HT-29 (cell line): Measurements from ENCODE around the gene SENP6. TPM values are rescaled to one million over a fixed set of nuclear protein-coding genes. Genes with fewer than 3 reads are reported as not detected.
"Not testable (repeated sequence)": the region's sequence is repeated elsewhere in the genome, so short reads cannot be mapped to it uniquely, and the experiment has no call there.

ENCODE experiments used
- DNase-seq: peaks from one replicate; pipeline ENCODE4 v3.0.0-alpha.2; 2015; ENCODE audit warnings: low spot score
- total RNA-seq: library from RNA; depleted of rRNA; stranded (reverse); fragments of >200 nt; shearing (Covaris generic); gene quantifications from 2 replicates; pipeline ENCODE4 v1.2.3, GENCODE V29; 2014

SENP6 gene
- total RNA-seq, 1 experiment from 2014 or later, result 39.9 TPM

- DNase-seq, result no peak
These were observed 64.9 kb downstream of the SENP6 start for GRCh38 chr6:75666592-75666991.

GRCh38 chr6:75673884-75674283 is 72.2 kb downstream of the SENP6 start:
- DNase-seq, result no peak

- DNase-seq, result no peak
These were observed 74.7 kb downstream of the SENP6 start for GRCh38 chr6:75676377-75676776.

- DNase-seq, result not testable (repeated sequence)
These were observed 80.9 kb downstream of the SENP6 start for GRCh38 chr6:75682548-75682947.

GRCh38 chr6:75683005-75683404 is 81.3 kb downstream of the SENP6 start:
- not testable (repeated sequence) for DNase-seq

GRCh38 chr6:75687535-75687934 is 85.9 kb downstream of the SENP6 start:
- not testable (repeated sequence) for DNase-seq

GRCh38 chr6:75687937-75688336 is 86.3 kb downstream of the SENP6 start:
- not testable (repeated sequence) for DNase-seq

- no peak for DNase-seq
These were observed 87.9 kb downstream of the SENP6 start for GRCh38 chr6:75689576-75689975.

- no peak for DNase-seq
These were observed 89.3 kb downstream of the SENP6 start for GRCh38 chr6:75691012-75691411.

- DNase-seq, result peak; percentile 22
These were observed 91.9 kb downstream of the SENP6 start for GRCh38 chr6:75693534-75693933.

GRCh38 chr6:75694406-75694805 is 92.7 kb downstream of the SENP6 start:
- DNase-seq, result no peak

GRCh38 chr6:75708334-75708733 is 106.7 kb downstream of the SENP6 start:
- DNase-seq, result not testable (repeated sequence)

GRCh38 chr6:75711173-75711572 is 109.5 kb downstream of the SENP6 start:
- no peak for DNase-seq

GRCh38 chr6:75719133-75719532 is 117.5 kb downstream of the SENP6 start:
- no peak for DNase-seq

GRCh38 chr6:75723382-75723781 is 121.7 kb downstream of the SENP6 start:
- DNase-seq, result no peak

- DNase-seq, result no peak
These were observed 125.5 kb downstream of the SENP6 start for GRCh38 chr6:75727206-75727605.

GRCh38 chr6:75731029-75731428 is 129.3 kb downstream of the SENP6 start:
- DNase-seq, result not testable (repeated sequence)

GRCh38 chr6:75735491-75736186 is 134.0 kb downstream of the SENP6 start:
- DNase-seq, result peak; percentile 93

GRCh38 chr6:75743971-75744370 is 142.3 kb downstream of the SENP6 start:
- DNase-seq, result no peak

- no peak for DNase-seq
These were observed 143.7 kb downstream of the SENP6 start for GRCh38 chr6:75745404-75745803.

- DNase-seq, result peak; percentile 75
These were observed 144.5 kb downstream of the SENP6 start for GRCh38 chr6:75746221-75746620.

- DNase-seq, result peak; percentile 83
These were observed 145.7 kb downstream of the SENP6 start for GRCh38 chr6:75747152-75747992.
